Measurements from ENCODE around the gene CCNG1.
"Not testable (repeated sequence)": the region's sequence is repeated elsewhere in the genome, so short reads cannot be mapped to it uniquely, and the experiment has no call there.

DNA sequence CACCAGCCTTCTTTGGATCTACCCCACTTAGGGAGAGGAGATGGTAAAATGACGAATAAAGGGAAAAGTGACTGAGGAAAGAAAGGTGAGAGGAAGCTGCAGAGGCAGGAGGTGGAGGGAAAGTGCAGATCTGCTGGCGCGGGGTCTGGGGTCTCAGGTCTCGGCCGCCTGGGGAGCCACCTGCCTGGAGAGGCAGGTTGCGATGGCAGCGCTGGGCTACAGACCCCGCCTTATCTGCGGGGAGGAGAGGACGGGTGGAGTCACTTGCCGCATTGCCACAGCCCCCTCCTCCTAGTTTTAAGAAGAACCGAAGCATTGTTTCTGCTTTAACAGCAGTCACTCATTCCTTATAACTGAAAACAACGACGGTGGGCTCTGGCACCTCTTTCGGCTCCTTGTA, 21.7 kb upstream of the CCNG1 start:
- TF ChIP-seq, protein P1, sequence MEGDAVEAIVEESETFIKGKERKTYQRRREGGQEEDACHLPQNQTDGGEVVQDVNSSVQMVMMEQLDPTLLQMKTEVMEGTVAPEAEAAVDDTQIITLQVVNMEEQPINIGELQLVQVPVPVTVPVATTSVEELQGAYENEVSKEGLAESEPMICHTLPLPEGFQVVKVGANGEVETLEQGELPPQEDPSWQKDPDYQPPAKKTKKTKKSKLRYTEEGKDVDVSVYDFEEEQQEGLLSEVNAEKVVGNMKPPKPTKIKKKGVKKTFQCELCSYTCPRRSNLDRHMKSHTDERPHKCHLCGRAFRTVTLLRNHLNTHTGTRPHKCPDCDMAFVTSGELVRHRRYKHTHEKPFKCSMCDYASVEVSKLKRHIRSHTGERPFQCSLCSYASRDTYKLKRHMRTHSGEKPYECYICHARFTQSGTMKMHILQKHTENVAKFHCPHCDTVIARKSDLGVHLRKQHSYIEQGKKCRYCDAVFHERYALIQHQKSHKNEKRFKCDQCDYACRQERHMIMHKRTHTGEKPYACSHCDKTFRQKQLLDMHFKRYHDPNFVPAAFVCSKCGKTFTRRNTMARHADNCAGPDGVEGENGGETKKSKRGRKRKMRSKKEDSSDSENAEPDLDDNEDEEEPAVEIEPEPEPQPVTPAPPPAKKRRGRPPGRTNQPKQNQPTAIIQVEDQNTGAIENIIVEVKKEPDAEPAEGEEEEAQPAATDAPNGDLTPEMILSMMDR (IDR thresholded peaks at IDR 0.05): not testable (repeated sequence)
- TF ChIP-seq POLR2A (IDR thresholded peaks at IDR 0.05): not testable (repeated sequence)
